HG03196 (cell line): ENCODE results near the gene EP300.
"Not testable (repeated sequence)": the region's sequence is repeated elsewhere in the genome, so short reads cannot be mapped to it uniquely, and the experiment has no call there.

ENCODE experiments used
- ATAC-seq: cut with Tn5 transposase; IDR thresholded peaks from one replicate; pipeline ENCODE4 v1.9.1; 2021; ENCODE audit not compliant: unreplicated experiment

Gene EP300

GRCh38 chr22:41078931-41079330 lies 13.5 kb upstream of the EP300 start:
- no peak for ATAC-seq

- ATAC-seq: no peak
Observed at GRCh38 chr22:41085842-41086241, 6.5 kb upstream of the EP300 start.

GRCh38 chr22:41091132-41092022 lies 1.0 kb upstream of the EP300 start:
- peak; percentile 67 for ATAC-seq

GRCh38 chr22:41092847-41093411 lies 537 bp downstream of the EP300 start:
- ATAC-seq: no peak

GRCh38 chr22:41094041-41094593 lies 1.7 kb downstream of the EP300 start:
- ATAC-seq: no peak

GRCh38 chr22:41096391-41096790 lies 4.0 kb downstream of the EP300 start:
- ATAC-seq: no peak

GRCh38 chr22:41096841-41097240 lies 4.4 kb downstream of the EP300 start:
- no peak for ATAC-seq

GRCh38 chr22:41099036-41099435 lies 6.6 kb downstream of the EP300 start:
- no peak for ATAC-seq

- ATAC-seq: no peak
Observed at GRCh38 chr22:41106122-41106968, 14.0 kb downstream of the EP300 start.

GRCh38 chr22:41106969-41107325 lies 14.6 kb downstream of the EP300 start:
- not testable (repeated sequence) for ATAC-seq

- ATAC-seq: no peak
Observed at GRCh38 chr22:41110968-41111367, 18.6 kb downstream of the EP300 start.

- ATAC-seq: no peak
Observed at GRCh38 chr22:41116342-41116741, 23.9 kb downstream of the EP300 start.

- ATAC-seq: no peak
Observed at GRCh38 chr22:41117127-41117965, 25.0 kb downstream of the EP300 start.

- ATAC-seq: no peak
Observed at GRCh38 chr22:41123151-41123550, 30.8 kb downstream of the EP300 start.

- ATAC-seq: no peak
Observed at GRCh38 chr22:41124086-41124485, 31.7 kb downstream of the EP300 start.

GRCh38 chr22:41127451-41127850 lies 35.1 kb downstream of the EP300 start:
- ATAC-seq: no peak

- no peak for ATAC-seq
Observed at GRCh38 chr22:41128606-41129005, 36.2 kb downstream of the EP300 start.

- no peak for ATAC-seq
Observed at GRCh38 chr22:41132550-41132949, 40.2 kb downstream of the EP300 start.

GRCh38 chr22:41140365-41140957 lies 48.1 kb downstream of the EP300 start:
- ATAC-seq: no peak

GRCh38 chr22:41145921-41146320 lies 53.5 kb downstream of the EP300 start:
- ATAC-seq: not testable (repeated sequence)
